ENCODE data around the gene NCOA6. TPM values are rescaled to one million over a fixed set of nuclear protein-coding genes. Genes with fewer than 3 reads are reported as not detected.

The NCOA6 gene
- total RNA-seq, 1 donor from 2014 or later = 42.5 TPM

GRCh38 chr20:34848597-34848996, 23.1 kb upstream of the NCOA6 start:
- Mint-ChIP-seq H3K27ac (no peak overlapping the region), H3K4me3 (no peak overlapping the region), H3K36me3 (peaks cover 25% of the 10 kb centered on the region), H3K9me3 (no peaks in the 10 kb centered on the region), H3K4me1 (no peaks in the 10 kb centered on the region), H3K27me3 (ENCODE audit: low read depth) (no peaks in the 10 kb centered on the region)
- no peak for DNase-seq (ENCODE audit: low spot score in 2 of 2, unreplicated experiment in 2 of 2)
- TF ChIP-seq, protein P1, sequence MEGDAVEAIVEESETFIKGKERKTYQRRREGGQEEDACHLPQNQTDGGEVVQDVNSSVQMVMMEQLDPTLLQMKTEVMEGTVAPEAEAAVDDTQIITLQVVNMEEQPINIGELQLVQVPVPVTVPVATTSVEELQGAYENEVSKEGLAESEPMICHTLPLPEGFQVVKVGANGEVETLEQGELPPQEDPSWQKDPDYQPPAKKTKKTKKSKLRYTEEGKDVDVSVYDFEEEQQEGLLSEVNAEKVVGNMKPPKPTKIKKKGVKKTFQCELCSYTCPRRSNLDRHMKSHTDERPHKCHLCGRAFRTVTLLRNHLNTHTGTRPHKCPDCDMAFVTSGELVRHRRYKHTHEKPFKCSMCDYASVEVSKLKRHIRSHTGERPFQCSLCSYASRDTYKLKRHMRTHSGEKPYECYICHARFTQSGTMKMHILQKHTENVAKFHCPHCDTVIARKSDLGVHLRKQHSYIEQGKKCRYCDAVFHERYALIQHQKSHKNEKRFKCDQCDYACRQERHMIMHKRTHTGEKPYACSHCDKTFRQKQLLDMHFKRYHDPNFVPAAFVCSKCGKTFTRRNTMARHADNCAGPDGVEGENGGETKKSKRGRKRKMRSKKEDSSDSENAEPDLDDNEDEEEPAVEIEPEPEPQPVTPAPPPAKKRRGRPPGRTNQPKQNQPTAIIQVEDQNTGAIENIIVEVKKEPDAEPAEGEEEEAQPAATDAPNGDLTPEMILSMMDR (IDR thresholded peaks at IDR 0.05; ENCODE audit: unreplicated experiment) = no peak

DNA sequence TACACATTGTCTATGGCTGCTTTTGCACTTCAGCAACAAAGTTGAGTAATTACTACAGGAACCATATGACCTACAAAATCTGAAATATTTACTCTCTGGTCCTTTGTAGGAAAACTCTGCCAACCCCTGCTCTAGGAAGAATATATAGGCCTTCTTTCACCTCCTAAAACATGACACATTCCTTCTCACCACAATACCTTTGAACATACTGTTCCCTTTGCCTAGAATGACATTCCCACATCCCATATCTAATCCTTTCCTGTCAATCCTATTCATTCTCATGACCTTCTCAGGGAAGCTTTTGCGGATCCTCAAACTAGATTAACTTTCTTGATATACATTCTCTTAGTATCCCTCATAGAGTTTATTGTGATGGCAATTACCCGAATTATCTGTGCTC, 18.0 kb upstream of the NCOA6 start:
- H3K4me1 Mint-ChIP-seq = no peaks in the 10 kb centered on the region
- peaks cover 2% of the 10 kb centered on the region for H3K27me3 Mint-ChIP-seq (ENCODE audit: low read depth)
- H3K9me3 Mint-ChIP-seq = no peaks in the 10 kb centered on the region
- TF ChIP-seq, protein P1 (IDR thresholded peaks at IDR 0.05; ENCODE audit: unreplicated experiment) = no peak
- H3K4me3 Mint-ChIP-seq = no peak overlapping the region
- DNase-seq (ENCODE audit: low spot score in 2 of 2, unreplicated experiment in 2 of 2) = no peak
- H3K36me3 Mint-ChIP-seq = peaks cover 17% of the 10 kb centered on the region
- H3K27ac Mint-ChIP-seq = no peak overlapping the region

GRCh38 chr20:34842143-34842542, 16.7 kb upstream of the NCOA6 start:
- Mint-ChIP-seq H3K27me3 (ENCODE audit: low read depth) (peaks cover 4% of the 10 kb centered on the region), H3K4me1 (no peaks in the 10 kb centered on the region), H3K9me3 (no peaks in the 10 kb centered on the region), H3K4me3 (no peak overlapping the region), H3K36me3 (peaks cover 12% of the 10 kb centered on the region), H3K27ac (no peak overlapping the region)
- TF ChIP-seq, protein P1 (IDR thresholded peaks at IDR 0.05; ENCODE audit: unreplicated experiment) = no peak
- DNase-seq (ENCODE audit: low spot score in 2 of 2, unreplicated experiment in 2 of 2) = no peak

- H3K4me1 Mint-ChIP-seq = peaks cover 2% of the 10 kb centered on the region
- H3K27me3 Mint-ChIP-seq (ENCODE audit: low read depth) = peaks cover 17% of the 10 kb centered on the region
- TF ChIP-seq, protein P1 (IDR thresholded peaks at IDR 0.05; ENCODE audit: unreplicated experiment) = peak; percentile 55
- H3K36me3 Mint-ChIP-seq = no peaks in the 10 kb centered on the region
- H3K4me3 Mint-ChIP-seq = no peak overlapping the region
- H3K27ac Mint-ChIP-seq = no peak overlapping the region
- peak in 1 of 2 experiments; percentile 31 for DNase-seq (ENCODE audit: low spot score in 2 of 2, unreplicated experiment in 2 of 2)
- H3K9me3 Mint-ChIP-seq = no peaks in the 10 kb centered on the region
Measured at GRCh38 chr20:34834459-34834893, 9.0 kb upstream of the NCOA6 start.

DNA sequence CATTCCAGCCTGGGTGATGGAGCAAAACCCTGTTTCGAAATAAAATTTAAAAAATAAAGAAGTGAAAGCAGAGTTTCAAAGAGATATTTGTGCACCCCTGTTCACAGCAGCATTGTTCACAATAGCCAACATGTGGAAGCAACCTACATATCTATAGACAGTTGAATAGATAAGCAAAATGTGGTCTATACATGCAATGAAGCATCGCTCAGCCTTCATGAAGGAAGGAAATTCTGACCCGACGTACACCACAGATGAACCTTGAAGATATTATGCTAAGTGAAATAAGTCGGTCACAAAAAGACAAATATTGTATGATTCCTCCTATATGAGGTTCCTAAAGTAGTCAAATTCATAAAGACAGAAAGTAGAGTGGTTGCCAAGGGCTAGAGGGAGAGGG, 6.5 kb upstream of the NCOA6 start:
- no peak overlapping the region for H3K4me3 Mint-ChIP-seq
- TF ChIP-seq, protein P1 (IDR thresholded peaks at IDR 0.05; ENCODE audit: unreplicated experiment) = no peak
- H3K9me3 Mint-ChIP-seq = no peaks in the 10 kb centered on the region
- peak in 1 of 2 experiments; percentile 6 for DNase-seq (ENCODE audit: low spot score in 2 of 2, unreplicated experiment in 2 of 2)
- H3K27ac Mint-ChIP-seq = no peak overlapping the region
- H3K36me3 Mint-ChIP-seq = no peaks in the 10 kb centered on the region
- peaks cover 13% of the 10 kb centered on the region for H3K27me3 Mint-ChIP-seq (ENCODE audit: low read depth)
- H3K4me1 Mint-ChIP-seq = peaks cover 2% of the 10 kb centered on the region

DNA sequence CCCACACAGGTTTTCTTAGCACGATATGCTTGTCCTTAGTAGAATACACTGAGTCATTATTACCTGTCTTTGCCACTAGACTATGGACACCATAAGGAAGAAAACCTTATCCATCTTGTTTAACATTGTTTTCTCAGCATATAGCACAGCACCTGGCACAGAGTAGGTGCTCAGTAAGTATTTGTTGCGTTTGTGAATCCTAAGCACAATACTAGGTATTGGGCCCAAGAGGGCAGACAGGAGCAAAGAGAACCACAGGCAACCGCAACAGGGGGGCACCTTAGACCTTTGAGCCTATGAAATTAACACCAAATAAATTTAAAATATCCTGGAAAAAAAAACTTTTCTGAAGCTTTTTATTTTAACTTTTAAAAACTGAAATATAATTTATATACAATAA, 3.7 kb upstream of the NCOA6 start:
- Mint-ChIP-seq H3K4me1 (peaks cover 8% of the 10 kb centered on the region), H3K36me3 (no peaks in the 10 kb centered on the region), H3K9me3 (no peaks in the 10 kb centered on the region), H3K27ac (no peak overlapping the region), H3K27me3 (ENCODE audit: low read depth) (peaks cover 13% of the 10 kb centered on the region), H3K4me3 (no peak overlapping the region)
- TF ChIP-seq, protein P1 (IDR thresholded peaks at IDR 0.05; ENCODE audit: unreplicated experiment) = no peak
- no peak for DNase-seq (ENCODE audit: low spot score in 2 of 2, unreplicated experiment in 2 of 2)
